ENCODE data around the gene RTP2.

- TF ChIP-seq POLR2A (IDR thresholded peaks at IDR 0.05) (no peak), CTCF (IDR thresholded peaks at IDR 0.05) (no peak)
Observed at GRCh38 chr3:187686621-187687273, 15.6 kb downstream of the RTP2 start.
